Activated naive CD4-positive, alpha-beta T cell treated with Interleukin-2 at 50 U/mL for 16 hours (primary cell): ENCODE results near the gene EPC2.
"Not testable (repeated sequence)": the region's sequence is repeated elsewhere in the genome, so short reads cannot be mapped to it uniquely, and the experiment has no call there.

Source experiments
- DNase-seq: peaks from one replicate; pipeline ENCODE4 v3.0.0-alpha.2; 2020

EPC2 gene

DNA sequence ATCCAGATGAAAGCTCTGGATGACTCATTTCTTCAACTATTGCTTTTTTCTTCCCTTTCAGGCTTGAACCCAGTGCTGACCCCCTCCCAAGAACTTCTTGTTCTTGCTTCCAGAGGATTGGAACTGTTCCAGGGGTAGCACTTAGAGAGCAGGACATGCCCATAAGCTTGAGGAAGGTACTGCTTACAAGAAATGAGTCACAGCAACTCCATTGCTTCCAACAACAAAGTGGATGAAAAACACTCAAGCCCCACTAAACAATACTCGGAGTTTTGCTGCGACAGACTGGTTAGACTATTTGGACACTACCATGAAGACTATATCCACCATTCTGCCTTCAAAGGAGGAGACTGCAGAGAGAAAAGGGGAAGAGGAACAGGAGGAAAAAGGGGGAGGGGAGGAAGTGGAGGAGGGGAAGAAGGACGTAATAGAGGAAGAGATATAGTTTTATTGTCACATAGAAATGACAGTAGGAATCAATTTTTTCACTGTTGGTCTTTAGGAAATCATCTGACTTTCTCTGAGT, 1.6 kb upstream of the EPC2 start:
- DNase-seq, result no peak

DNA sequence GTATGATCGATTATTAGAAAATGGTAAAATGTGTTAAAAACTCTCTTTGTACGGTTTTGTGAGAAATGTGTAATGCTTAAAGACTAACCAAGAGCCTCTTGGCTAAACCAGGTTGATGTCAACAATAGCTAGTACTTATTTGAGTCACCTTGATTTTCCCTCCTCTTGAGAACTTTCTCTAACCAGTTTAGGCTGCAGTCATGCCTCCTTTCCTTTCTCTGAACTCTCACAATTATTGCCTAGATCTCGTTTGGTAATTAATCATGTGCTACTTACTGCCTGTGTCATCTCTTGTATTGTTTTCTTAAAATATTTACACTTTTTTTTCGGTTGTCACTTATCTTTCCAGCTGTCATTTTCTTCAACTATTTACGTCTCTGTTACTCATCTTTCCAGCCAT, 1.1 kb upstream of the EPC2 start:
- DNase-seq, result no peak

DNA sequence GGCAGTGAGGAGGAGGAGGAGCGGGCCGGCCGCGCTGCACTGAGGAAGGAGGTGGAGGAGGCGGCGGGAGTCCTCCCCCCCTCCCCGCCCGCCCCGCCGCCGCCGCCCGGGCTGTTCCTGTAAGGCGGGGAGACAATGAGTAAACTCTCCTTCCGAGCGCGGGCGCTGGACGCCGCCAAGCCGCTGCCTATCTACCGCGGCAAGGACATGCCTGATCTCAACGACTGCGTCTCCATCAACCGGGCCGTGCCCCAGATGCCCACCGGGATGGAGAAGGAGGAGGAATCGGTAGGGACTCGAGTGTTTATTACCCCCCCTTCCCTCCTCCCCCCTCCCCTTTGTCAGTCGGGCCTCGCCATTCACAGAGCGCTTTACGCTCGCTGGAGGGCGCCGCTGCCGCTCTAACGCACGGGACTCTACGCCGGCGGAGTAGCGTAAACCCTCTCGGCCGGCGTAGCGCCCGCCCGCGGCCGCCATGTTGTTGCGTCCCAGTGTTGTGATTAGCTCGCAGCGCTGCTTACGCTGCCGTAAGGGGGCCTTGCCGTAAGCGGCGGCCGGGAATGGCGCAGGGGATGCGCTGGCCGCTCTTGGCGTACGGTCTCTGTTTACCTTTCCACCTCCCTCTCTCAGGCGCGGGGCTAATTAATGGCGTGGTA, 460 bp downstream of the EPC2 start:
- DNase-seq, result peak; percentile 93

- peak; percentile 62 for DNase-seq
Observed at GRCh38 chr2:148645539-148646230, 1.1 kb downstream of the EPC2 start.

DNA sequence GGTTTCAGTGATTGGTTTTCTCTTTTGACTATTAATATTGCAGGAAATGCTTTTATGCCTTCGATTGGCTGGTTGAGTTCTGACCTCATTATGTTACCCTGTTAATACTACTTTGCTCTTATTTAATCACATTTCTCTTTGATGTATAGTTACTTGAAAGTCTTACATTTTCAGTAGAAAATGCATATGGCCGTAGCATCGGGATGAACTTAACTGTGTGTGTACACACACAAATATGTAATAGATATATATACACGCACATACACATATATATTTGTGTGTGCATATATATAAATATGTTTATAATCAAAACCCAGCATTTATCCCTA, 1.6 kb downstream of the EPC2 start:
- DNase-seq, result no peak

DNA sequence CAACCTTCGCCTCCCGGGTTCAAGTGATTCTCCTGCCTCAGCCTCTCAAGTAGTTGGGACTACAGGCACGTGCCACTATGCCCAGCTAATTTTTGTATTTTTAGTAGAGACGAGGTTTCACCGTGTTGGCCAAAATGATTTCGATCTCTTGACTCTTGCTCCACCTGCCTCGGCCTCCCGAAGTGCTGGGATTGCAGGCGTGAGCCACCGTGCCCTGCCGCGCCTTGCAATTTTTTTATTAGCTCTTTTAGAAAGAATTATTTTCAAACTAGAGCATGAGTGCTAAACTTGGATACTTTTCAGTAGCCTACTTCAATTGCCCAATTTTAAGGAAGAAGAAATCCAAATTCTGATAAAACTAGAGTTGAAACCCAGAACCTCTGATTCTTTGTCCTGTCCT, 3.2 kb downstream of the EPC2 start:
- not testable (repeated sequence) for DNase-seq

DNA sequence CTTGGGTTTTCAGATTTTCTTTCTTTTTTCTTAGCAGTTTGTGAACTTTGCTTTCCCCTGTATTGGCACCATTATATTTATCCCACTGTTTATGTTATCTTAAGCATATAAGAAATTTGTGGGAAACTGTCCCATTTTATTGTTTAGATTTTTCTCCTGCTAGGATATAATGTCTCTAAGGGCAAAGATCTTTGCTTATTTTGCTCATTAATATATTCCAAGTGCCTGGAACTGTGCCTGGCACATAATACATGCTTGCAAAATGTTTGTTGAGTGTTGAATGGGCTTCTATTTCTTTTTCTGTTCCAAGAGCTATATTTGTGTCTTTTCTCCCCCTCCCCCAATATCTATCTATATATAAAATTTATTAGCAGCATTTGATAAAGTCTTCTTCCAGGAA, 5.4 kb downstream of the EPC2 start:
- no peak for DNase-seq

GRCh38 chr2:148650881-148651280, 6.3 kb downstream of the EPC2 start:
- DNase-seq, result no peak

GRCh38 chr2:148651972-148652371, 7.4 kb downstream of the EPC2 start:
- no peak for DNase-seq

GRCh38 chr2:148653437-148653836, 8.9 kb downstream of the EPC2 start:
- no peak for DNase-seq

DNA sequence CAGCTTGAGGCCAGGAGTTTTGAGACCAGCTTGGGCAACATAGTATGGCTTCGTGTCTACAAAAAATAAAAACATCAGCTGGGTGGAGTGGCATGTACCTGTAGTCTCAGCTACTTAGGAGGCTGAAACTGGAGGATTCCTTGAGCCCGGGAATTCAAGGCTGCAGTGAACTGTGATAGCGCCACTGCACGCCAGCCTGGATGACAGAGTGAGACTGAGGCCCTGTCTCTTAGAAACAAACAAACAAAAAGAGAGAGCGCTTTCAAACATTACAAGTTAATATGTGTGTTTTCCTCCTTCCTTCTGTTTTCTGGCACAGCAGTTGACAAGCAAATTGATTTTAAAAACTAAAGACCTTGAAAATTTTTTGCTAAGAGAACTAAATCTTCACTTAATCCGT, 9.9 kb downstream of the EPC2 start:
- no peak for DNase-seq

DNA sequence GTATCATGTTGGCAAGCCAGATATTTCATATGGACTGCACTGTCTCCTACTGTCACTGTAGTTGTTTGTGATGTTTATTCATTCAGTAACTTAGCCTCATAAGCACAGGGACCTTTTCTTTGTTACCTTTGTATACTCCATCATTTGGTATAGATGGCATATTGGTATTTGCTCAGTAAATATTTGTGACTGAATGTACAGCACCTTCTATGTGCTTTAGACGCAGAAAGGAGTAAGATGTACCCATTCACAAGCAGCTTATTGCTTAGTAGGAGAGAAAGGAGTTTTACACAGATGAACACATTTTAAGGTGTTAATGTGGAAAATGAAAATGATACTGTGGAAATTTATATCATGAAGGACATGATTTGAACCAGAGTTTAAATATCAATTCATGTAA, 12.0 kb downstream of the EPC2 start:
- DNase-seq, result no peak

DNA sequence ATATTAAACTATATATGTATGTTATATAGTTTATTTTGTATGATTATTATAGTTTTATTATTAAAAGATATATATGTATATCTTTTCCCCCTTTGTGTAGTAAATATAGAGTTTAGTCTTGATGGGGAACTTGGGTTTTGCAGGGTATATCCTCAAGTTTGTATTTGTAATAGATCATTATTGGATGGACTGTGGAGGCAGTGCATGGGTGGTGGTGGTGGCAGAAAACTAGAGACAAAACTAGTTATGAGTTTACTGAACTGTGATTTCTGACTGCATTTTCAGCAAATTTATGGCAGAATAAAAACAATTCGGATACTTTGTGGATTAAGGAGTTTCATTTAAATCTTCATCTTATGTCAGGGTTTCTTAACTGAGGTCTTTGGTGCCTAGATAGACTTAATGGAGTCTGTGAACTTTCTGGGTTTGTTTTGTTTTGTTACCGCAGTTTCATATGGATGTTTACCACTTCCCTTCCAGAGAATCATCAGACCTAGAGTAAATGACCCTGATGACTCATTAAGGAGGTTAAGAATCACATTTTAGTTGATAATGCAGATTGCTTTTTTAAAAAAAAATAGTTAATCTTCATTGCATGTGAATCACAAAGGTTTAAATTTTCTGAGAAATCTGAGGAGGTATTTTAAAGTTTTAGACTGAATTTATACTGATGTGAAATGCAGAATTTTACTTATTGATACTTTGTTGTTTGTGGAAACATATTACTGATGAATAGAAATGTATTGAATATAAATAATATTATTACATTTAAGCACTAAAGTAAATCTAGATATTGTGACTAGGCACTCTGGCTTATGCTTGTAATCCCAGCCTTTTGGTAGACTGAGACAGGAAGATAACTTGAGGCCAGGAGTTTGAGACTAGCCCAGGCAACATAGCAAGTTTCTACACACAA, 14.5 kb downstream of the EPC2 start:
- no peak for DNase-seq

DNA sequence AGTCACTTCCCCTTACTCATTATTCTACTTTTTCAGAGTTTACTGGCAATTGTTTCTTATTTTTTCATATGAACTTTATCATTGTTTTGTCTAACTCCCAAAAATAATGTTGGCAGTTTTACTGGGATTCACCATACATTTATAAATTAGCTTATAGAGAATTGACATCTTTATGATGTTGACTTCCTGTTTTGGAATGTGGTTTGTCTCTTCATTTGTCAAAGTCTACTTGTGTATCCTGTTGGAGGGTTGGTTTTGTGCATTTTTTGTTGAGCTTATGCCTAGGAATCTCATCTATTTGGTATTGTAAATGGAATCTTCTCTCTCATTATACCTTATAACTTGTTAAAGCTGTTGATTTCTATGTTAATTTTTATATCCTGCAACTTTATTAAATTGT, 16.4 kb downstream of the EPC2 start:
- DNase-seq, result no peak

GRCh38 chr2:148662332-148662731, 17.8 kb downstream of the EPC2 start:
- not testable (repeated sequence) for DNase-seq

- no peak for DNase-seq
Observed at GRCh38 chr2:148664229-148664628, 19.7 kb downstream of the EPC2 start.

- DNase-seq, result no peak
Observed at GRCh38 chr2:148666555-148666954, 22.0 kb downstream of the EPC2 start.

GRCh38 chr2:148667113-148667836, 22.7 kb downstream of the EPC2 start:
- DNase-seq, result no peak

- DNase-seq, result no peak
Observed at GRCh38 chr2:148670773-148671172, 26.2 kb downstream of the EPC2 start.

DNA sequence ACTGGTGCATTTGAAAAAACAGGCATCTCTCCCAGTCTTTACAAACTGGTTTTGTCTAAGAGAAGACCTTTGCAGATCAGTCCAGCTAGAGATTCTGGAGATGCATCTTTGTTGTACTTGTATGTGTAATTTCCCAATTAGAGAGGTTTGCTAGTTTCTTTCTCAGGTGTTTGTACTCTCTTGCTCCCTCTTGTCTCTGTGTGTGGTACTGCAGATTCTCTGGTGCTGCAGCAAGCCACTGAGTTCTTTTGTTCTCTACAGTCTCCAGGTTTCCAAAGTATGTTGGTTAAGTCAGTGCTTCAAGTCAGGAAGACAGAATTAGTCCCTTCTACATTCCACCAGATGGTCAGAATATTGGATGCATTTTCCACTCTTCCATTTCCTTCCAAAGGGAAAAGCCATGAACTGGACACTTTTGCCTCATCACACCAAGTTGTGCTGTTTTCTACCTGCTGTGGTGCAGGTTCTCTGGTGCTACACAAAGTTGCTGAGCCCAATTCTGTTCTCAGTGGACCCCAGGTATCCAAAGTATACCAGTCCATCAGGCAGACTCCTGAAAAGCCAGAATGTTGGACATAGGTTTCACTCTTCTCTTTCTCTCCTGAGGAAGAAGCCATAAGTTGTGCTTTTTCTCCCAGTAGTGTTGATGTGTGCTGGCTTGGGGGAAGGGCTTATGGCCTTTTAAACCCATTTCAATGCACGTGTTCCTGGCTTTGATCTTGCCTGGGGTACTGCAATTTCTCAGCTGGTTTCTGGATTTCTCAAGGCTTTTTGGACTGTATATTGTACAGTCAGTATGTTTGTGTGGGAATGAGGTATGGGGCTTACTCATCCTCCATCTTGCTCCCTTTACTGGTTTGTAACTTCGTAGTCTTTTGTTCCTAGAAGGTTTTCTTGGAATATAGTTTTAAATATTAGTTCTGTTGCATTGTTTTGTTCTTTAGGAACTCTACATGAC, 29.8 kb downstream of the EPC2 start:
- peak; percentile 36 for DNase-seq

DNA sequence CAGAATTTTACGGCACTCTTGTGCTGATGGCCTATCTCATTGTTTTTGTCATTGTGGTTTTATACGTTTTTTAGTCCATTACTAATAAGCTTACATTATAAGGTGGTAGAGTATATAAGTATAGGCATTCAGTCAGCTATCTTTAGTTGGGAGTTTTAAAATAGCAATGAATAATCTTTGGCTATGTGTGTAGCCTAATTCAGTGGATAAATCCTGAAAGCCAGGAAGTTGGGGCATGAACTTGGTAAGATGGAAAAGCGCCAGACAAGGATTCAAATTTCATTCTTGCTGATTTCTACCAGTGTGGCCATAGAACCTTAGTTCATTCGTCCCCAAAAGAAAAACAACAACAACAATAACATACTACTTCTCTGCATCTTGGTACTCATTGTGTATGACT, 31.2 kb downstream of the EPC2 start:
- no peak for DNase-seq
